Umbilical cord (tissue), 2 donors: ENCODE measurements around the gene HOXB3. TPM values are rescaled to one million over a fixed set of nuclear protein-coding genes. Genes with fewer than 3 reads are reported as not detected.

Source experiments
- DNase-seq: peaks from one replicate; pipeline ENCODE4 v3.0.0-alpha.2; 2015; ENCODE audit warnings: low spot score
- total RNA-seq: library from RNA; depleted of rRNA; stranded (reverse); fragments of >200 nt; gene quantifications from one replicate; pipeline ENCODE4 v1.2.3, GENCODE V29; 2014; ENCODE audit warnings: low replicate concordance; ENCODE audit not compliant: insufficient read depth

Gene HOXB3
- total RNA-seq, 1 donor from 2014 or later: 18.3 TPM

GRCh38 chr17:48613862-48614694, 24.0 kb upstream of the HOXB3 start:
- no peak for DNase-seq

GRCh38 chr17:48612854-48613691, 23.0 kb upstream of the HOXB3 start:
- DNase-seq: peak; percentile 38

- DNase-seq: no peak
Measured at GRCh38 chr17:48612456-48612853, 22.4 kb upstream of the HOXB3 start.

GRCh38 chr17:48611681-48612455, 21.8 kb upstream of the HOXB3 start:
- DNase-seq: no peak

GRCh38 chr17:48611213-48611612, 21.2 kb upstream of the HOXB3 start:
- DNase-seq: no peak

GRCh38 chr17:48610282-48611211, 20.5 kb upstream of the HOXB3 start, which contains the start of gene HOXB7:
HOXB7 (minus strand) TSS chr17:48611017; CDS start chr17:48610918, 99 bp downstream.
- DNase-seq: peak; percentile 82

GRCh38 chr17:48609759-48610281, 19.8 kb upstream of the HOXB3 start:
- no peak for DNase-seq

GRCh38 chr17:48609033-48609432, 19.0 kb upstream of the HOXB3 start:
- DNase-seq: no peak

GRCh38 chr17:48608494-48608834, 18.4 kb upstream of the HOXB3 start:
- no peak for DNase-seq

- DNase-seq: no peak
Measured at GRCh38 chr17:48606892-48607614, 17.0 kb upstream of the HOXB3 start.

GRCh38 chr17:48605991-48606891, 16.2 kb upstream of the HOXB3 start:
- DNase-seq: no peak

GRCh38 chr17:48605409-48605919, 15.4 kb upstream of the HOXB3 start:
- DNase-seq: no peak

- peak; percentile 69 for DNase-seq
Measured at GRCh38 chr17:48604770-48605329, 14.8 kb upstream of the HOXB3 start, which contains the start of gene HOXB6. HOXB6 (minus strand) TSS chr17:48604986; CDS start chr17:48598150, 6,836 bp downstream.

- DNase-seq: peak; percentile 66
Measured at GRCh38 chr17:48603959-48604769, 14.1 kb upstream of the HOXB3 start.

GRCh38 chr17:48601539-48602425, 11.7 kb upstream of the HOXB3 start:
- DNase-seq: no peak

- no peak for DNase-seq
Measured at GRCh38 chr17:48601207-48601538, 11.1 kb upstream of the HOXB3 start.
